Activated CD8-positive, alpha-beta memory T cell treated with anti-CD3 and anti-CD28 coated beads for 36 hours (primary cell): ENCODE data around the gene TNP2. TPM values are rescaled to one million over a fixed set of nuclear protein-coding genes. Genes with fewer than 3 reads are reported as not detected.
"Not testable (repeated sequence)": the region's sequence is repeated elsewhere in the genome, so short reads cannot be mapped to it uniquely, and the experiment has no call there.

Source experiments
- CTCF ChIA-PET: fragments of 350-600 bp; sonication (Branson Sonifier 250); formaldehyde crosslinking; loops from one replicate; lab custom pipeline; 2021; ENCODE audit warnings: antibody characterized with exemption; lab: Charles Lee
- POLR2A ChIA-PET: fragments of 350-600 bp; sonication (Branson Sonifier 250); formaldehyde crosslinking; loops from one replicate; lab custom pipeline; 2021; ENCODE audit warnings: antibody characterized with exemption; lab: Charles Lee
- total RNA-seq, 2 experiments: library from RNA; stranded (reverse); gene quantifications; one replicate each; pipeline ENCODE4 v1.2.3, GENCODE V29; 2021

The TNP2 gene
- total RNA-seq, 2 experiments from 2014 or later = not detected

GRCh38 chr16:11302977-11303376 is 33.9 kb upstream of the TNP2 start:
- ChIA-PET CTCF (no interaction called here), POLR2A (no interaction called here)

- ChIA-PET CTCF (no interaction called here), POLR2A (no interaction called here)
Observed at GRCh38 chr16:11301645-11302501, 32.7 kb upstream of the TNP2 start.

- CTCF ChIA-PET = no interaction called here
- POLR2A ChIA-PET = no interaction called here
Observed at GRCh38 chr16:11300560-11300892, 31.4 kb upstream of the TNP2 start.

GRCh38 chr16:11299865-11300559 is 30.9 kb upstream of the TNP2 start:
- ChIA-PET POLR2A (no interaction called here), CTCF (no interaction called here)

GRCh38 chr16:11298950-11299547 is 29.9 kb upstream of the TNP2 start:
- CTCF ChIA-PET = interaction anchor here (1.2 to 1.5 kb wide), 2 partner anchors 10 to 12 kb away, joined by 4 read pairs; no protein-coding TSS in a partner anchor
- POLR2A ChIA-PET = not testable (repeated sequence)

- ChIA-PET CTCF (interaction anchor here (0.6 to 1.5 kb wide), 7 partner anchors 10 to 75 kb away, joined by 3 to 5 read pairs (median 4); partner anchors contain the start of gene SOCS1), POLR2A (interaction anchor here (0.6 kb wide), 1 partner anchor 42 kb away, joined by 4 read pairs; the partner anchor contains the start of gene SOCS1)
Observed at GRCh38 chr16:11298143-11298900, 29.2 kb upstream of the TNP2 start.

- CTCF ChIA-PET = interaction anchor here (0.6 to 1.5 kb wide), 8 partner anchors 11 to 75 kb away, joined by 3 to 5 read pairs (median 4); partner anchors contain the start of gene SOCS1
- POLR2A ChIA-PET = interaction anchor here (0.6 to 1.4 kb wide), 4 partner anchors 14 to 44 kb away, joined by 3 to 8 read pairs (median 4); partner anchors contain the start of gene SOCS1
Observed at GRCh38 chr16:11297492-11298142, 28.5 kb upstream of the TNP2 start.

- ChIA-PET POLR2A (interaction anchor here (0.6 to 1.4 kb wide), 3 partner anchors 15 to 43 kb away, joined by 3 to 8 read pairs (median 4); no protein-coding TSS in a partner anchor), CTCF (interaction anchor here (0.6 to 1.5 kb wide), 5 partner anchors 15 to 76 kb away, joined by 3 to 5 read pairs (median 3); partner anchors contain the start of gene SOCS1)
Observed at GRCh38 chr16:11296706-11297491, 27.8 kb upstream of the TNP2 start.

GRCh38 chr16:11296351-11296705 is 27.2 kb upstream of the TNP2 start:
- ChIA-PET CTCF (interaction anchor here (0.9 kb wide), 1 partner anchor 16 kb away, joined by 3 read pairs; no protein-coding TSS in a partner anchor), POLR2A (interaction anchor here (1.4 kb wide), 1 partner anchor 15 kb away, joined by 4 read pairs; no protein-coding TSS in a partner anchor)

GRCh38 chr16:11295672-11296071 is 26.5 kb upstream of the TNP2 start:
- ChIA-PET POLR2A (no interaction called here), CTCF (interaction anchor here (1.3 kb wide), 1 partner anchor 23 kb away, joined by 3 read pairs; the partner anchor contains the start of gene PRM3)

GRCh38 chr16:11292076-11292748 is 23.1 kb upstream of the TNP2 start:
- ChIA-PET POLR2A (interaction anchor here (0.6 kb wide), 1 partner anchor 102 kb away, joined by 4 read pairs; no protein-coding TSS in a partner anchor), CTCF (interaction anchor here (0.7 to 1.3 kb wide), 3 partner anchors 11 to 240 kb away, joined by 3 to 5 read pairs (median 4); partner anchors contain the start of gene SOCS1)

- ChIA-PET POLR2A (no interaction called here), CTCF (interaction anchor here (1.3 kb wide), 1 partner anchor 241 kb away, joined by 4 read pairs; no protein-coding TSS in a partner anchor)
Observed at GRCh38 chr16:11291091-11291703, 22.1 kb upstream of the TNP2 start.

- CTCF ChIA-PET = no interaction called here
- POLR2A ChIA-PET = no interaction called here
Observed at GRCh38 chr16:11290102-11290893, 21.2 kb upstream of the TNP2 start.

- POLR2A ChIA-PET, CTCF ChIA-PET: not testable (repeated sequence)
Observed at GRCh38 chr16:11289696-11290095, 20.6 kb upstream of the TNP2 start.

GRCh38 chr16:11289202-11289601 is 20.1 kb upstream of the TNP2 start:
- CTCF ChIA-PET = interaction anchor here (0.6 to 0.8 kb wide), 2 partner anchors 14 to 31 kb away, joined by 3 read pairs; no protein-coding TSS in a partner anchor
- POLR2A ChIA-PET = no interaction called here
